DND-41 (cell line): ENCODE results near the gene TMEM97.

Experiments
- EZH2 ChIP-seq: IDR thresholded peaks from 3 replicates; pipeline ENCODE4 v1.6.1; 2012; ENCODE audit warnings: borderline replicate concordance, low read depth, mild to moderate bottlenecking, moderate library complexity, low read length, inconsistent platforms; ENCODE audit not compliant: severe bottlenecking
- TF ChIP-seq, protein P1 (sequence below): IDR thresholded peaks from 2 replicates; pipeline ENCODE4 v1.5.1; 2012; ENCODE audit warnings: borderline replicate concordance, low read length, moderate library complexity, mild to moderate bottlenecking; ENCODE audit not compliant: poor library complexity, severe bottlenecking; ENCODE audit errors: extremely low read depth

DNA sequence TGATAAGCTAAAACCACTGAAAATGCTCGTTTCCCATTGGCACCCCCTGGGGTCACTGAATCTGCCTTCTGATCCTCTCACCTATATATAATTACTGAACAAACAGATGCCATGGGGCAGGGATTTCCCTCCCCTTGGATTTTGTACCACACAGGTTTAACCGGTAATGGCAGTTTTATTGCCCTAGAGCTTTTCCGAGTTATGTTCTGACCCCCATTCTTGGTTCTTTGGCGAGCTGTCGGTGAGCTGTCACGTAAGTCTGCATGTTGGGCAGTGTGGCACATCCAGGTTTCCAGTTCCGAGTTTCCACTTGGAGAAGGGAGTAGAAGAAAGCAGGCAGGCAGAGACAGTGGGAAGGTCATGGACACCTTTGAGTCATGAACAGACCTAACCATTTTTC, 7.1 kb downstream of the TMEM97 start:
- TF ChIP-seq, protein P1, sequence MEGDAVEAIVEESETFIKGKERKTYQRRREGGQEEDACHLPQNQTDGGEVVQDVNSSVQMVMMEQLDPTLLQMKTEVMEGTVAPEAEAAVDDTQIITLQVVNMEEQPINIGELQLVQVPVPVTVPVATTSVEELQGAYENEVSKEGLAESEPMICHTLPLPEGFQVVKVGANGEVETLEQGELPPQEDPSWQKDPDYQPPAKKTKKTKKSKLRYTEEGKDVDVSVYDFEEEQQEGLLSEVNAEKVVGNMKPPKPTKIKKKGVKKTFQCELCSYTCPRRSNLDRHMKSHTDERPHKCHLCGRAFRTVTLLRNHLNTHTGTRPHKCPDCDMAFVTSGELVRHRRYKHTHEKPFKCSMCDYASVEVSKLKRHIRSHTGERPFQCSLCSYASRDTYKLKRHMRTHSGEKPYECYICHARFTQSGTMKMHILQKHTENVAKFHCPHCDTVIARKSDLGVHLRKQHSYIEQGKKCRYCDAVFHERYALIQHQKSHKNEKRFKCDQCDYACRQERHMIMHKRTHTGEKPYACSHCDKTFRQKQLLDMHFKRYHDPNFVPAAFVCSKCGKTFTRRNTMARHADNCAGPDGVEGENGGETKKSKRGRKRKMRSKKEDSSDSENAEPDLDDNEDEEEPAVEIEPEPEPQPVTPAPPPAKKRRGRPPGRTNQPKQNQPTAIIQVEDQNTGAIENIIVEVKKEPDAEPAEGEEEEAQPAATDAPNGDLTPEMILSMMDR: no peak
- no peak for TF ChIP-seq EZH2
